Amygdala (tissue), 56 donors: Measurements from ENCODE around the gene WAC.
A peak's percentile ranks its signal among the peaks of the same experiment; 100 is the strongest.
"Not testable (repeated sequence)": the region's sequence is repeated elsewhere in the genome, so short reads cannot be mapped to it uniquely, and the experiment has no call there.

Experiments used
- DNase-seq, 56 donors: peaks; one replicate each; lab custom pipeline; 2025; lab: John Stamatoyannopoulos, UW

WAC gene

DNA sequence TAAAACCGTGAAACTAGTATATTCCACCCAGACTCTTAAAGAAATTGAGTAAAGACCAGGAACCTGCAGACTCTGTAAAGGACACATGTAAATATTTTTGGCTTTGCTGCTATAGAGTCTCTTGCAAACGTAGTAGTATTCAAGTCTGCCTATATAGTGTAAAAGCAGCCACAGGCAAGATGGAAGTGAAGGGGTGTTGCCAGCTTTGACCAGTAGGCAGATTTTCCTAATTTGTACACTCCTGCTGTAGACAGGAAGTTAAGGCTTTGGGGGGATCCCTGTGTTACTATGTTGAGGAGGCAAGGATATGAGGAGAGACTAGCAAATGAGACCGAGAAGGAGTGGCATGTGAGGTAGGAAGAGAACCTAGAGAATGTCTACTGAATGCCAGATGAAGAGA is 27.7 kb downstream of the WAC start:
- no peak for DNase-seq

- DNase-seq = no peak
Observed at GRCh38 chr10:28561531-28561930, 28.6 kb downstream of the WAC start.

DNA sequence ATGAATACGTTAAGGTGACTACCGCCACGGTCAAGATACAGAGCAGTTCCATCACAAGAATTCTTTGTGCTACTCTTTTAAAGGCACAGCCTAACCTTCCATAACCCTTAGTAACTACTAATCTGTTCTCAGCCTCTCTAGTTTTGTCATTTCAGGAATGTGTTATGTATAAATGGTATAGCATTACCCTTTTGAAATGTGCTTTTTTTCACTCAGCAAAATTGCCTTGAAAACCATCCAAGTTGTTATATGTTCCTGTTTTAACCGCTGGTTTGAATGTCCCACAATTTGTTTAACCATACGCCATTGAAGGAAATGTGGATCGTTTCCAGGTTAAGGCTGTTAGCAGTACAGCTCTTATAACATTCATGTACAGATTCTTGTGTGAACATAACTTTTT is 32.0 kb downstream of the WAC start:
- DNase-seq = no peak

DNA sequence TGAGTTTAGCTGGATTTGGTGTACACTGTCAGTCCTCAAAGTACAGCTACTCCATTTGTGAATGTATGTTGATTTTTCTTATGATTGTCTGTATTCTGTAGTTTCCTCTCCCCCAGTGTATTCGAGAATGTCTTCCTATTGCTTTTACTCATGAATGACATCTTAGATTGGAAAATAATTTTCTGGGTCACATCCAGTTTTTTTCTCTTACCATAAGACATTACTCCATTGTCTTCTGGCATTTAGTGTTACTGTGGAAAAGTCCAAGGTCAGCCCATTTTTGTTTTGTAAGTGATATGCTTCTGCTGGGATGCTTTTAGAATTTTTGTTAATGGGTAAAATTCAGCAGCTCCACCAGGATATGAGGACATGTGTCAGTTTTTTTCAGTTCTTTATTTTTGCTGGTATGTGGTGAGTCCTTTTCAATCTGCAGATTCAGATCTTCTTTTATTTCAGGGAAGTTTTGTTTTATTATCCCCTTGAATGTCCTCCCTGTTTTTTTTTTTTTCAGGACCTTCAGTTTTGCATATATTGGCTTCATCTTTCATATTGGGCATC is 33.6 kb downstream of the WAC start:
- no peak for DNase-seq

DNA sequence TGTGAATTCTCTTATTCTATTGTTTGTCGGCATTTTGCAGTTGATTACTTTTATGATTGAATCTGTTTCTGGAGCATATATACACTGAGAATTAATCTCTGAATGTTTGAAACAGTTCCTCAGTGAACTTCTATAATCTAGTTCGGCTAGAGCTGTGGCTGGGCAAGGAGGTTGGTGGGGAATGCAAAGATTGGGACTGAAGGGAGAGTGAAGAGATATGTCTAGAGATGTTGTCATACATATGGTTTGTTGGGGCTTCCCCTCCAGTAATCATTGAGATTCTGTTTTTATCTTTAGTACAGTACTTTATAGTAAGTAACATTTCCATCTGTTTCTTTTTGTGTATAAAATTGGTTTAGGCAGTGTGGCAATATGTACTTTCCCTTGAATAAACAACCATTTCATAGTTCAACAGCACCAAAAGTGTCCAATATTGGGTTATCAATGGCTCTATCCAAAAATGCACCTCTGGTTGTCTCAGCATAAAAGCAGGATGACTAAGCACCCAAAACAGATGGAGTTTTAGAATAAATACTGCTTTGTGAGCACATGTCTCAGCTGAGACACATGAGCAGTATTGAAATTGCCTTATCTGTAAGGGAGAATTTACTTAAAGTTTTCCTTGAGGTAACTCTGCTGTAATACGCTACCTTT is 36.7 kb downstream of the WAC start:
- DNase-seq = no peak

GRCh38 chr10:28570598-28570997 is 37.7 kb downstream of the WAC start:
- no peak for DNase-seq

- no peak for DNase-seq
Observed at GRCh38 chr10:28571265-28571664, 38.3 kb downstream of the WAC start.

- not testable (repeated sequence) for DNase-seq
Observed at GRCh38 chr10:28574214-28574613, 41.3 kb downstream of the WAC start.

- DNase-seq = no peak
Observed at GRCh38 chr10:28575852-28576251, 42.9 kb downstream of the WAC start.

GRCh38 chr10:28577506-28577905 is 44.6 kb downstream of the WAC start:
- no peak for DNase-seq

GRCh38 chr10:28578454-28578853 is 45.5 kb downstream of the WAC start:
- DNase-seq = no peak

- DNase-seq = no peak
Observed at GRCh38 chr10:28580825-28581224, 47.9 kb downstream of the WAC start.

- DNase-seq = no peak
Observed at GRCh38 chr10:28581916-28582315, 49.0 kb downstream of the WAC start.

- no peak for DNase-seq
Observed at GRCh38 chr10:28585076-28585475, 52.2 kb downstream of the WAC start.

DNA sequence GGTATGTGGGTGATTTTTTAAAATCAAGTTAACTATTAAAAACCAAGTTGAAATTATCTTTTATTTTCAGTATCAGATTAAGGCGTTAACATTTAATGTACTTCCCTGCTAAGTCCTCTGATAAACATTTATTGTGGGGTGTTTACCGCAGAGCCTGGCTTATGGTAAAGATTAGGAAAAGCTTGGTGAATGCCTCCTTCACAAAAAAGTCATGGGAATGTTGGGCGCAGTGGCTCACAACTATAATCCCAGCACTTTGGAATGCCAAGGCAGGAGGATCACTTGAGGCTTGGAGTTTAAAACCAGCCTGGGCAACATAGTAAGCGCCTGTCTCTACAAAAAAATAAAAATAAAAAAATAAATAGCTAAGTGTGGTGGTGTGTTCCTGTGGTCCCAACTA is 53.3 kb downstream of the WAC start:
- DNase-seq = no peak

GRCh38 chr10:28587270-28587969 is 54.5 kb downstream of the WAC start:
- DNase-seq = no peak

GRCh38 chr10:28587970-28588290 is 55.0 kb downstream of the WAC start:
- peak in 2 of 56 donors; percentile 4 to 9 for DNase-seq

DNA sequence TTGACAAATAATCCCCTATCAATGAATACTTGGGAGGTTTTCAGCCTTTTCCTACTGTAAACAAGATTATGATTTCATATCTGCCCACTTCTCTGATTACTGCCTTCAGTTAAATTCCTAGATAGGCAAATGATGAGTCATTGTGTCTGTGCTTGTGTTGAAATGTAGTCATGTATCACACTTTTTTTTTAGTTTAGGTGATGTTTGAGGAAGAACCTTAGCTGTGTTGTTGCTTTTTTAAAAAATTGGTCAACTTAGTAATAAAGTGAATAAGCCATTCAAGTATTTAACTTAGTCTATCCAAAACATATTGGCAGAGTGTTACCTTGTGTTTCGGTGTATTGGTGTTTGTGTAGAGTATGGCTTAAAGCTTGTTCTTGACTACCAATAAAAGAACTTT is 60.0 kb downstream of the WAC start:
- no peak for DNase-seq

DNA sequence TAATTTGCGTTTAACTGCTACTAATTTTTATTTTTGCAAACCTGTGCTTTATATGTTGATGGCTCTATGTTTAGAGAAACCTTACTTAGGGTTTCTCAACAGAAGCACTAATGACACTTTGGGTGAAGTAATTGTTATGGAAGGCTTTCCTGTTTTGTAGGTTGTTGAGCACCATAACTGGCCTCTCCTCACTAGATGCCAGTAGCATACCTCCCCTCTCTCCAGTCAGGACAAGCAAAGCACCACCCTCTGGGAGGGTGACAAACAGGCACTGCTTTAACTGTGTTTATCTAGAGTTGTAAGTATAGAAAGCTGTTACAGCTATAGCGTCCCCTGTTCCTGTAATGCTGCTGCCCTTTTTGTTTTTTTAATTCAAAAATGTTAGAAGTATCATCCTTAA is 60.9 kb downstream of the WAC start:
- no peak for DNase-seq

DNA sequence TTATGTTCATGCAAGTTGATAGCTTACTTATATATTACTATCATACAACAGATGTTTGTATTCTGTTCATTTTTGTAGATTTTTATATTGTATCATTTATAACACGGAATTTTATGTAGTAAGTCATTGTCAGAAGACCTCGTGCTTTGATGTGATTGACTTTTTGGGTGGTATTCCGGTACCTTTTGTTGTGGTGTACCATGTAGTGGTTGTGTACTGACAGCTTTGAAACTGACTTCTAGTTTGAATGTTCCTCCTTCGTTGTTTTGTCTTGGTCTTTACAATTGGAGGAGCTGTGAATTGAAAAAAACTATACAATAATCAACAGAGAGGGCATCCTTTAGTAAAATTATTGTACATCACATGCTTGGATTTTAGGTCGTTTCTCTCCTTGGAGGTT is 61.5 kb downstream of the WAC start:
- DNase-seq = no peak

- no peak for DNase-seq
Observed at GRCh38 chr10:28595613-28596012, 62.7 kb downstream of the WAC start.

GRCh38 chr10:28600056-28600455 is 67.1 kb downstream of the WAC start:
- no peak for DNase-seq
